Activated T-cell treated with anti-CD3 and anti-CD28 coated beads for 48 hours (primary cell): ENCODE data around the gene SOCS3.
"Not testable (repeated sequence)": the region's sequence is repeated elsewhere in the genome, so short reads cannot be mapped to it uniquely, and the experiment has no call there.

Experiments
- DNase-seq: peaks from one replicate; pipeline ENCODE4 v3.0.0-alpha.2; 2020; ENCODE audit warnings: low read depth

The SOCS3 gene

DNA sequence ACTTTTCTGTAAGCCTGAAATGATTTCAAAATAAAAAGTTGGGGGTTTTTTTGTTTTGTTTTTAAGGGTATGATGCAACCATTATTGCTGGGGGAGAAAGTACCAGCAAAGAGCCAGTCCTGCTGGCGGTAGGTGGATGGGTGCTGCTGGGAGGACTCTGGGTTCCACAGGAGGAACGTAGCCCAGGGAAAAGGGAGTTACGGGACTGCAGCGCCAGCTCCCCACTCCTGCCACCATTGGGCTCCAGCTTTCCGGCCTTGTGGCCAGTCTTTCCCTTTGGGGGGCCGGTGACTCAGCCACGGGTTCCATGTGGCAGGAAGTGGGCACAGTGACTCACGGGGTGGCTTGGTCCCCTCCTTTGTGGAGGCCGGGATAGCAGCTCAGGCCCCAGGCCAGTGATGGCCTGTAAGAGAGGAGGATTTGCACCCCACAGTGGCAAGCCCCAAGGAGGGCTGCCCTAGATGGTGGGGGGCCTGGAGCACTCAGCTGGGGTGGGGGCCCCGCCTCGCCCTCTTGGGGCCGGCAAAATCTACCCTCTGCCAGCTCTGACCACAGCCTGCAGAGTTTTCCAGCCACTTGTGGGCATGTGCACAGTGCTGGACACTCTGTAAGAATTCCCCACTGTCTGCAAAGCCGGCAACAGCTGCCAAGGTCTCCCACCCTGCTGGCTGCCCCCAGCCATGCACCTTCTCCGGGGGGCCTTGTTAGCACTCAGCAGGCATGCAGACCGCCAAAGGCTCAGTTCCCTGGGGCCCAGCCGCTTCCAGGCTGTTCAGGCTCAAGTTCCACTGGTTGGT lies 30.4 kb downstream of the SOCS3 start:
- no peak for DNase-seq

DNA sequence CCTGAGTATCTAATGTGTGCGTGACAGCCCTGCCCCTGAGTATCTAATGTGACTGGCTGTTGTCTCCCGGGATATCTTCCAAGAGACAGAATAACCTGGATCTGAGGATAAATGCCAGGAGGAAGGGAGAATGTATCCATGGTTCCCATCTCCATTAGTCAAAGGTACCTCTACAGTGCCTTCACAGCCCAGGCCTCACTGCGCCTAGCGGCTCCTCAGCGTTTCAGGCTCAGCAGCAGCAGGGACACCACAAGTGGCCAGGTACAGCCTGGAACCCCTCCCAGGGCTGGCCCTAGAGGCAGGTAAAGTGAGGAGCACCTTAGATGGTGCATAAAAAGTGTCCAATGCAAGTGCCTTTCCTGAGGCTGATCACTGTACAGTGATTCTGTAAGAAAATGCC lies 32.0 kb downstream of the SOCS3 start:
- DNase-seq, result no peak

DNA sequence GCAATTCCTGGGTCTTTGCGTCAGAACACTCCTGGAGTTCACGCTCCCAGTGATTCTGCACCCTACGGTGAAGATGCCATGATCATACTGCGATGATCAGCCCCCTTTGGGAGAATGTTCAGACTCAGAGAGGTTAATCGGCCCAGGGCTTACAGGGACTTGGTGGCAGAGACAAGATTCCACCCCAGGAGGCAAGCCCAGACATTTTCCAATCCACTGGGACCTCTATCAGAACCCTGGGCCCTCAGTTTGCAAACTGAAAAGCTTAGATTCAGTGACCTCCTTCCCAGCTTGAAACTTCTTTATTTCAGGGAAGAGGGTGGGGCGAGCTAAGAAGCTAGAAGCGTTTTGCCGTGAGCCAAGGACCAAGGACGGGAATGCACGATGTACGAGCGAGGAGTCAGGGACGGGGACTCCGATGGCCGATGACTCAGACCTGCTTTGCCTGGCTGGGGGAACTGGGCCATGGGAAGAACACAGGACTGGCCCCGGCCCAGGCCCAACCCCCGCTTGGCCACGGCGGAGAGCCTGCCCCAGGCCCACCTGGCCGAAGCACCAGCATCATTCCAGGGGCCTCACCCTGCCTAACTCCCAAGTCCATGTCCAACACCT lies 34.7 kb downstream of the SOCS3 start:
- DNase-seq, result no peak

DNA sequence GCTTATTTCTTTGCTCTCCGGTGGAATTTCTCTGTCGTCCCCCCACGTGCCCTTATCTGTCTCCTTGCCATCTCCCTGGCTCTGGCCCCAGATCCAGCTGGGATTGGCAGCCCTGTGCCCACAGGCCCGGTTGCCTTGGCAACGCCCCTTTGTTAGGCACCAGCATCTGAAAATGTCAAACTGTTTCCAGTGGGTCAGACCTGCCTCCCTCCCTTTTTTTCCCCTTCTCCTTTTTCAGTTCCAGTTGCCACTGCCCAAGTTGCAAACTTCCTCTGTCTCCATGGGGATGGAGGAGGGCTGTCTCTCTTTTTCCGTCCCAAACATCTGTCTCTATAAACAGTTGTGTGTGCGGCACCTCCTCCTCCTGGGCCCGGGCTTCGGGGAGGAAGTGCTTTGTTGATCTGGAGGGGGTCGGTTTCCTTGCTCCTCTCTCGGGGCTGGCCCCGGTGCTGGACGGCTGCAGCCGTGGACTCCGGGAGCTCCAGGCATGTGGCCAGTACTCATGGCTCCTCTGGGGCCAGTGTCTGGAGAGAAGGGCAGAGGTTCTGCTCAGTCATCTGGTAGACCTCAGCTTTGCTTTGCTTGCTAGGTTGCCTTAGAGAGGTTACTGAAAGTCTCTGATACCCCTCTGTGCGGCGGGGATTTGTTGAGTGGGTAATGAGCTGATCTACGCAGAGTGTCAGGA lies 35.3 kb downstream of the SOCS3 start:
- no peak for DNase-seq

DNA sequence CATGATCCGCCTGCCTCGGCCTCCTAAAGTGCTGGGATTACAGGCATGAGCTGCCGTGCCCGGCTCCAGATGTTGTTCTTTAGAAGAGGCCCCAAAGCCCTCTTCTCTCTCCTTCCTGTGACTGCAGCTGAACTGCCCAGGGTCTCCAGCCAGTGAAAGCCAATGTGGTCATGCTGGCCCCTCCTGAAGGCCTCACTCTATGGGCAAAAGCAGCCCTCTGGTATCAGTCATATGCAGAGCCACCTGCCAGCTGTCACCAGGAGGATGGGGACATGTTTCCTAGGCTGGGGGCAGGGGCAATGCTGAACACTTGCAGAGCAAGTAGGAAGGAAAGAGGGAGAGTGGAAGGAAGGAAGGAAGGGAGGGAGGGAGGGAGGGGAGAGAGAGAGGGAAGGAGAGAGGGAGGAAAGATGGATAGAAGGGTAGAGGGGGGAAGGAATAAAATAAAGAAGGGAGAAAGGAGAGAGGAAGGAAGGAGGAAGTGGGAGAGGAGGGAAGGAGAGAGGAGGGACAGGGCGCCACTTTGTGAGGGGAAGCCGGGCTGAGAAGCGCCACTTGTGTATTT lies 36.0 kb downstream of the SOCS3 start:
- DNase-seq, result no peak

DNA sequence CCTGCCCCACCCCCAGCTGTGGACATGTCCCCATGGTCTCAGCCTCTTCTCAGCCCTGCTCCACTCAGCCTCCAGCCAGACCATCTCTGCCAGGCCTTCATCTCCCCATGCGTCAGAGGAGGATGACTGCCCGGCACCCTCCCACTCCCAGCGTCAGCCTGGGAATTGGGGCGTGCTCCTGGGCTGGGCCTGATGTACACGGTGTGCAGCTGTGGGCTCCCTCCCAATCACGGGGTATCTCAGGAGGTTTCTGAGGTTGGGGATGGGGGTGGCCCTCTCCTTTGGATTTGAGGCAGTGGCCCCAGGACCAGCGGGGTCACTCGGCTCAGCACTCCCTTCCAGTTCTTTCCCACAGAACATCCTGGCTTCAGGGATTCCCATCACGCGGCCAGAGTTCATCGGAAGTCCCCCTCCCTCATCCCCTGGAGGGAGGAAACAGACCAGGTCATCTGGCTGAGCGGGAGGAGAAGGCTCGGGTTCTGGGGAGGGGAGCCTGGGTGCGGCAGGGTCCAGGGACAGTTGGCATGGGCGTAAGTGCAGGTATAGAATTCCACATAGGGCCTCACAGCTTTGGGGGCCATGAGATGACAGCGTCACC lies 36.9 kb downstream of the SOCS3 start:
- DNase-seq, result no peak

DNA sequence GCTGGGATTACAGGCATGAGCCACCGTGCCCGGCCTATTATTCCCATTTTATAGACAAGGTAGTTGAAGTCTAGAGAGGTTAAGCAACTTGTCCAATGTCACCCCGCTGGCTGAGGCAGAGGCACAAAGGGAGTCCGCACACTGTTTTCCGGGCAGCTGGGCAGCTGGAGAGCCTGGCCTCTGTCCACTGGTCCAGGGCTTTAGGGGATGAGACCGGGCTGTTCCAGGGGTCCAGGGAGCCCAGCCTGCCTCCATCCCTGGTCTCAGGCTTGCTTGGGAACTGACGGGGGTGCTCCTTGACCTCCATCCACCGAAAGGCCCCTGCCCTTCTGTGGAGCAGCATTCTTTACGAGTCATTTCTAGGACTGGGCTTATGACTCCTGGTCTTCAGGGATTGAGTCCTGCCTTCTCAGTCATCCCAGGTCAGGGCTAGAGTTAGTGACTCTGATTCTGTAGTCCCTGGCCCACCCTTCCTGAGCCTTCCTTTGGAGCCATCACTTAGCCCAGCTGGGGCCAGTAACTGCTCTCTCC lies 37.5 kb downstream of the SOCS3 start:
- no peak for DNase-seq

DNA sequence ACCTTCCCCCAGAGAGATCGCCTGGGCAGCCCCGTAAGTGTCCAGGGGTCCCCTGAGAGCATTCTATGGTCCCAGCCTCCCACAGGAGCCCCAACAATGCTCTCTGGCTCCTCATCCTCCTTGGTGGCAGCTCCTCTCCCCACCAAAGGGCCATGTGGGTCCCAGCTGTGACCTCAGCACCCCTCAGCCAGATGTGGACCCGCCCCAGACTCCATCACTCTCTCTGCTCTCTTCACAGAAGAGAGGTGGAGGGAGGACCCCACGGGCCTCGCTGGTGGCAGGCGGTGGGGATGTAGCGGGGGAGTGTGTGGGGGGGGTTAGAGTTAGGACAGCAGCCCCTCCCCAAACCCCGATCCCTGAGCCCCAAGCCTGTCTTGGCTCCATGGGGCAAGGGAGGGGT lies 41.0 kb downstream of the SOCS3 start:
- no peak for DNase-seq

DNA sequence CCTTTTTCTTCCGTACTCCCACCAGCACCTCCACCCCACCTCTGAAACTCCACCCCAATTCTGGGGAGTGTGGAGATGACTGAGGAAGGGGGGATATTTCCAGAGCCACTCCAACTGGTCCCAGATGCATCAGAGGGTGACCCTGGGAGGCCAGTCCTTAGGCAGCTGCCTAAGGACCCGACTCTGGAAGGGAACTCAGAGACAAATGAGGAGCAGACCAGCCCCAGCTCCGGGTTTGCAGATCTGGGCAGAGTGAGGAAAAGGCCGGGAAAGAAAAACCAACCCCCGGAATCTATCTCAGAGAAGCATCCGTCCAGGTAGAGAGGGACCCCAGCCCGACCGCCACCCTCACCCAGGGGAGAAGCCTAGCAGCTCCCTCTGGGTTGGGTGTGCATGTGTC lies 41.5 kb downstream of the SOCS3 start:
- no peak for DNase-seq

DNA sequence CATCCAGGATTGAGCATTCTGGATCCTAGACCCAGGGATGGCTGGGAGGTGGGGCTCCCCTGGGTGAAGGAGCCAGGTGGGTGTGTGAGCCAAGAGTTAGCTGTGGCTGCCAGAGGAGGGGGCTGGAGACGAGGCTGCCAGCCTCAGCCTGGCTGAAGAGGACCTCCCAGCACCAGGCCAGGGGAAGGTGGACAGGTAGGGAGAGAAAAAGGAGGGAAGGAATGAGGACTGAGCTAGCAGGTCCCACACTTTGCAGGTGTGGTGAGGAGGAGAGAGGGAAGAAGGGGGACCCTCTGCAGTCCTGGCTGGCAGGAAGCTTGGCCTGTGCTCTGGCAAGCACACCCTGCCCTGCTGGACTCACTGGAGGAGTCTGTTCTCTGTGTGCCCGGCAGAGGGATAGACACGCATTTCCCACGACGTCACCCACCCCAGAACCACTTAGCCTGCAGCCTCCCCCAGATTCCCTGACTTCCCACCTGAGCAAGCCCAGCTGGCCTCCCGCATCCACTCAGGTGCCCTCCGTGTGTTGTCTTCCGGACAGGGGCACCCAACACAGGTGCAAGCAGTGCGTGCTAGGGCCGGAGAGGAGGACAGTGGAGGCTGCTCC lies 42.0 kb downstream of the SOCS3 start:
- DNase-seq, result no peak

DNA sequence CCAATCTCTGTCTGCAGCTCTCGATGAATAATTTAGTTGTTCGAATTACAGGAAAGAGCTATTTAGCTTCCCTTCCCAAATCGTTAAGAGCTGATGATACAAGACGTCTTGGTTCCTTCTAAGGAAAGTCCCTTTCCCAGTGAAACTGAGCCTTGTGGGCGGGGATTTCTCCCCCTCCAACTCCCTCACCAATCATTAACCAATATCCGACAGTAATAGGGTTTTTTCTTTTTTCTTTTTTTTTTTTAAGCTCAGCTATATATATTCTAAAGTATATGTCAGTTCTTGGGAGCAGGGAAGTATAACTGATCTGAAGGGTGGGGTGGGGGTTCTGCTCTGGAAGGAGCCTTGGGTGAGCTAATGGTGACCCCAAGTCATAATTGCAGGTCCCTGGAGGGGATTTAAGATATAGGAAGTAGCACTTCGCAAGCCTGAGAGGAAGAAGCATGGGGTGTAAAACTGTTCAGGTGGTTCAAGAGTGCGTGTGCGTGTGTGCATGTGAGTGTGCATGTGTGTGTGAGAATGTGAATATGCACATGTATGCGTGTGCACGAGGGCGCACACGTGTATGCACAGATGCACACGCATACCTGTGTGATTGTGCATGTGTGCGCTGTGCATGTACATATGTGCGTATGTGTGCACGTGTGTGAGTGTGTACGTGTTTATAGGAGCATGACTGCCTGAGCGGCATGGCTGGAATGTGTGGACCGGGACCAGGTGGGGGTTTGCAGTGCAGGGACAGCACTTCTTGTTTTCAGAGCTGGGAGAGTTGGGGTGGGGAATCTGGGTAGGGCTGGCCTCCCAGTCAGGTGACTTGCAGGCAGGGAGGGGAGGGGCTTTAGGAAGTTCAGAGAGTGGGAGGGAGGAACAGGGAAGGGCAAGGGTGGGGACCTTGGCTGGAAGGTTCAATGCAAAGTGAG lies 42.7 kb downstream of the SOCS3 start:
- no peak for DNase-seq

DNA sequence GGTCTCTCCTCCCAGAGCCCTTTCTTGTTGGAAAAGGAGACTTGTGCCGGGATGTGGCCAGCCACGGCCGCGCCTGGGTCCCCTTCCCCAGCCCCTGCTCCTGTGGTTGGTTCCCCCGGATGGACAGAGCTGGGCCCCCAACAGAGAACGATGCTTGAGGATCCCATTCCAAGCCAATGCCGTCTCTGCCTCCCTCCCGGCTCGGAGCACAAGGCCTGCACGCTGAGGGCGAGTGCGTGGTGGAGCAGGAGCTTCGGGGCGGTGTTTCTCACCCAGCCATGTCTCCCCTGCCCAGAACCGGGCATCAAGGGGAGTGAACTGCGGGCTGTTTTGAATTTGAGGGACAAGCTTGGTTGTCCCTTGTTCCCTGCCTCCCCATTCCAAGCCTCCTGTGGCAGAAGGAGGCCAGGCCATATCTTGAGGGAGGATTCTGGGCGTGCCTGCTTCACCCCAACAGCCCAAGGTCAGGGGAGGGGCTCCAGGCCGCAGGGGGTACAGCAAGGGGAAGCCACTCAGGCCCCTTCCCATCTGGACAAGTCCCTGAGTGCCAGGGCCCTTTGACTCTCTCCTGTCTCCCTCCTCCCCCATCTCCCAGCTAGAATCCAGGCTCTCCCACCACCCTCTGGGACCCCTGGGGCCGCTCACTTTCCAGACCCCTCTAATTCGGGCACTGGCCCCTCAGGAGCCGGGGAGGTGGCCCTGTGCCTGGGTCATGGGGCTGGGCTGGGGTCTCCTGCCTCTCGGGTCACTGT lies 43.6 kb downstream of the SOCS3 start:
- no peak for DNase-seq

DNA sequence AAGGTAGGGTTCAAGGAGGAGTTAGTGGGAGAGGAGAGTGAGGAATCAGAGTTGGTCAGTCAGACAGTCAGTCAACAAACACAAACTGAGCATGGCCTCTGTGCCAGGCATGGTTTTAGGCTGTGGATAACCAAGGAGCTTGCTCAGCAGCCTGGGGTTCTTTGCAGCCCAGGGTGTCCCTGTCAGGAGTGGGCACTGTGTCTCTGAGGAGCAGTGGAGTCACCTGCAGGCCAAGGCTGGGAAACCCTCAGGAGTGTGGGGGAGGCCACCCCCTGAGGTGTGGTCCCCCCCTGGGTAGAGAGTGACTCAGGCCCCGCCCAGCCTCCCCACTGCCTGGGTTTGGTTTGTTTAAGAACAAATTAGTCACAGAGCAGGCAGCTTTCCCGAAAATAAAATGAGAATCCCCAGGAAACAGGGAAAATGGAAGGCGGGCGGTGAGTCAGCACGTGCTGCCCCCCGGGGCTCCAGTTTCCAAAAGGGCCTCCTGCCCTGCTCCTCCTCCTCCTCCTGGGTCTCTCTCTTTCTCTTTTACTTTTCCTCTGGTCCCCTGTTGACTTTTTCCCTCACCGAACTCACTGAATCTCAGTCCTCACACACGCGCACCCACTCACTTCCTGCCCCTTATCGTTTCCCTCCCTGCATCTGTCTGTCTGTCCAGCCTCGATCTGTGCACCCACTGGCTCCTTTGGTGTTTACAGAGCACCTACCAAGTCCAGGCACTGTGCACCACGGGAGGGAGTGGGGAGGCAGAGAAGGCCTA lies 44.3 kb downstream of the SOCS3 start:
- peak; percentile 54 for DNase-seq

DNA sequence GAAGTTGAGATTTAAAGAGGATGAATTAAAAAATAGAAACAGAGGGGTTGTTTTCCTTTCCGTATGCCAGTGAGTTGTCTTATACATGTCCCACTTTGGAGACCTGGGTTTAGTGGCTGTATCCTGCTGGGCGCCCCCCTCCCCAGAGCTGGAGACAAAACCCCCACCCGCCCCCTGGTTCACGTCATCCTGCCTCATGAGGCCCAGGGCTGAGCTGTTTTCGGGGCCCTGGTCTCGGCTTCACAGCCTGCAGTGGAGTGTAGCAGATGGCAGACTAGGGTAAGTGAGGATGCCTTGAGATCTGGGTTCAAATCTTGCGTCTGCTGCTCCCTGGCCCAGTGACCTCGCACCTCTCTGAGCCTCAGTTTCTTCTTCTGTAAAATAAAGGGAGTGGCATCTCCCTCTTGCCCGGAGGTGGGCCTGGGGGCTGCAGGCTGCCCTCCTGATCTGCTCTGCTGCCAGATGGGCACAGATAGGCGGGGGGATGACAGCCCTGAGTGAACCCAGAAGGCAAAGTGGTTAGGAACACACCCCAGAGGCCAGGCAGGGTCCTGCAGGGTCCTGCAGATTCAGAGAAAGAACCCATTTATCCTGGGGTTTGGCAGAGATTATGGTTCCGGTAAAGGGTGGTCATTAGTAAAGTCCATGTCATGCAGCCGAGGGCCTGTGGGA lies 45.1 kb downstream of the SOCS3 start:
- DNase-seq, result peak; percentile 23

DNA sequence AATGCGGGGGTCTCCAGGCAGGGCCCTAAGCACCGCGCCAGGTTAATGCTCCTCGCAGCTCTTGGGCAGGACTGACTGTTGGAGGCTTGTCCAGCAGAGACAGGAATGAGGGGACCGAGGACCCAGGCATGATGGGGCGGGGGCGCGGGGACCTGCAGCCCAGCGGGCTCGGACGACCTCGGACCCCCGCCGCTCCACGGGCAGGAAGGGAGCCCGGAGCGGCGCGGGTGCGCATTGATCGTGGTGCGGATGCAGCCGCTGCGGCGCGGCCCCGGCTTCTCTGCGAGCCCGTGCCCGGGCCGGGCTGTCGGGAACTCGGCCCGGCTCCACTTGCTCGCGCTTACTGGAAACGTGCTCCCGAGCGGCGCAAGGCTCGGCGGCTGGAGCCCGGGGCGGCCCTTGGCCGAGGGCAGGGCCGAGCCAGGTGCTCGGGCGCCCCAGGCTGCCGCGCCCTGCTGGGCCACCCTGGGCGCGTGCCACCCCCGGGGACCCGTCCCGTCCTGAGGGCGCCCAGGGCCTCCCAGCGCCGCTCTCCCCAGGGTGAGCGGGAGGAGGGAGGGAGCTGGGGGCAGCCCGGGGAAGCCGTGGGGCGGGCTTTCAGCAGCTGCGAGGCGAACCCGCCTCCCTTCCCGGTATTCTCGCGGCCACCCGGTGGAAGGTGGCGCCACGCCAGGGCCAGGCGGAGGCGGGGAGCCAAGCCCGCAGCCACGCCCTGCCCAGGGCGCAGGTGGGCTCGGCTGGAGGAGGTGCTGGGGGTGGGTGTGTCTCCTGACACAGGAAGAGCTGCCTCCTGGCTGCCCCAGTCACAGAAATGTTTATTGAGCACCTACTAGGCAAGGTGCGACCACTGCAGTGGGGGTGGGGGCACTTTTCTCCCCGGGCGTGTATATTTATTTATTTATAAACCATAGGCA lies 45.9 kb downstream of the SOCS3 start:
- DNase-seq, result peak; percentile 78

DNA sequence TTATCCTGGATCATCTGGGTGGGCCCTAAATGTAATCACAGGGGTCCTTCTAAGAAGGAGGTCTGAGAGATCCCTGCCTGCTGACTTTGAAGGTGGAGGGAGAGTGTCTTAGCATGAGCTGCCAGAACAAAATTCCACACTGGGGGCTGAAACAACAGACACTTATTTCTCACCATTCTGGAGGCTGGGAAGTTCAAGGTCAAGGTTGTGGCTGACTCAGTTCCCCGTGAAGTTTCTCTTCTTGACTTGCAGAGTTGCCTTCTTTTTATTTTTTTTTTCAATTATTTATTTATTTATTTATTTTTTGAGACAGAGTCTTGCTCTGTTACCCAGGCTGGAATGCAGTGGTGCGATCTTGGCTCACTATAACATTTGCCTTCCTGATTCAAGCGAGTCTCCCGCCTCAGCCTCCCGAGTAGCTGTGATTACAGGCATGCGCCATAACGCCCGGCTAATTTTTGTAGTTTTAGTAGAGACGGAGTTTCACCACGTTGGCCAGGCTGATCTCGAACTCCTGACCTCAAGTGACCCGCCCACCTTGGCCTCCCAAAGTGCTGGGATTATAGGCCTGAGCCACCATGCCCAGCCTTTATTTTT lies 50.1 kb downstream of the SOCS3 start:
- not testable (repeated sequence) for DNase-seq
